Left ventricle myocardium inferior (tissue), 1 donor: Measurements from ENCODE around the gene GOLGA6C. TPM values are rescaled to one million over a fixed set of nuclear protein-coding genes. Genes with fewer than 3 reads are reported as not detected.
"Not testable (repeated sequence)": the region's sequence is repeated elsewhere in the genome, so short reads cannot be mapped to it uniquely, and the experiment has no call there.

Experiments
- DNase-seq: peaks from one replicate; pipeline ENCODE4 v3.0.0-alpha.2; 2020
- H3K27ac ChIP-seq: fragments of 200-600 bp; replicated peaks from 2 replicates; pipeline ENCODE4 v1.8.0; 2021
- H3K27me3 ChIP-seq: fragments of 200-600 bp; 2 replicates; pipeline ENCODE4 v1.8.0; 2021; ENCODE audit warnings: low read depth
- H3K36me3 ChIP-seq: fragments of 200-600 bp; 2 replicates; pipeline ENCODE4 v1.8.0; 2021
- H3K4me1 ChIP-seq: fragments of 200-600 bp; 2 replicates; pipeline ENCODE4 v1.8.0; 2021
- H3K4me3 ChIP-seq: fragments of 200-600 bp; 2 replicates; pipeline ENCODE4 v1.8.0; 2021; ENCODE audit warnings: mild to moderate bottlenecking, moderate library complexity
- H3K9me3 ChIP-seq: fragments of 200-600 bp; replicated peaks from 2 replicates; pipeline ENCODE4 v1.8.0; 2021
- intact Hi-C: fragments of 100-400 bp; cut with micrococcal nuclease; formaldehyde crosslinking; loops from one replicate; pipeline ENCODE4 v1.11.0; 2022
- total RNA-seq: library from RNA; stranded (reverse); fragmentation: NEBNext Ultra II Directional; extraction: Animal tissue kit (Norgen Biotek cat#: 25700); gene quantifications from one replicate; pipeline ENCODE4 v1.2.1, GENCODE V29; 2021
- TF ChIP-seq, protein P1 (sequence below): fragments of 200-600 bp; IDR thresholded peaks from 2 replicates; pipeline ENCODE4 v1.8.0; 2021; ENCODE audit warnings: antibody characterized with exemption, mild to moderate bottlenecking, borderline replicate concordance
- donor health status: DM: no; HTN: yes; CAD: no; lungs with severe emphysema.

Gene GOLGA6C
- total RNA-seq, 1 donor from 2014 or later: not detected

DNA sequence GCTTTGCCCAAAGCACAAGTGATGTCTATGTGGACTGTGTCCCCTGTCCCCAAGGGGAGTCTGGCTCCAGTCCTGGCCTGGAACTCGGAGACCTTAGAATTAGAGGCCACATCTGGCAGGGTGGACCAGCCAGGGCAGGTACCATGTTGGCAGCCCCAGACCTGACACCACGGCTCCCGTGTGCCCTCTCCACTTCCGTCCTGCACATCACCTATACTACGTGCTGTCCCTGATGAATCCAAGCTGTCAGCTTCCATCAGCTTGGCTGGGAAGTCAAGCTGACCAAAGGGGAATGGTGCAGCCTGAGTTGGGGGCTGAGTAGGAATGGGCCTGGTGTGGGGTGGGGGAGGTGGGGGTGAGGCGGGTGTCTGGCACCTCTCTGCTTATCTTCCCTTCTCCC, 41.1 kb upstream of the GOLGA6C start:
- no peak overlapping the region for H3K4me3 ChIP-seq
- TF ChIP-seq, protein P1, sequence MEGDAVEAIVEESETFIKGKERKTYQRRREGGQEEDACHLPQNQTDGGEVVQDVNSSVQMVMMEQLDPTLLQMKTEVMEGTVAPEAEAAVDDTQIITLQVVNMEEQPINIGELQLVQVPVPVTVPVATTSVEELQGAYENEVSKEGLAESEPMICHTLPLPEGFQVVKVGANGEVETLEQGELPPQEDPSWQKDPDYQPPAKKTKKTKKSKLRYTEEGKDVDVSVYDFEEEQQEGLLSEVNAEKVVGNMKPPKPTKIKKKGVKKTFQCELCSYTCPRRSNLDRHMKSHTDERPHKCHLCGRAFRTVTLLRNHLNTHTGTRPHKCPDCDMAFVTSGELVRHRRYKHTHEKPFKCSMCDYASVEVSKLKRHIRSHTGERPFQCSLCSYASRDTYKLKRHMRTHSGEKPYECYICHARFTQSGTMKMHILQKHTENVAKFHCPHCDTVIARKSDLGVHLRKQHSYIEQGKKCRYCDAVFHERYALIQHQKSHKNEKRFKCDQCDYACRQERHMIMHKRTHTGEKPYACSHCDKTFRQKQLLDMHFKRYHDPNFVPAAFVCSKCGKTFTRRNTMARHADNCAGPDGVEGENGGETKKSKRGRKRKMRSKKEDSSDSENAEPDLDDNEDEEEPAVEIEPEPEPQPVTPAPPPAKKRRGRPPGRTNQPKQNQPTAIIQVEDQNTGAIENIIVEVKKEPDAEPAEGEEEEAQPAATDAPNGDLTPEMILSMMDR: no peak
- no peak for DNase-seq
- no peaks in the 10 kb centered on the region for H3K27me3 ChIP-seq
- no peaks in the 10 kb centered on the region for H3K9me3 ChIP-seq
- H3K27ac ChIP-seq: no peak overlapping the region
- H3K36me3 ChIP-seq: peaks cover 20% of the 10 kb centered on the region
- H3K4me1 ChIP-seq: peaks cover 21% of the 10 kb centered on the region
- intact Hi-C loops: no loop called here

DNA sequence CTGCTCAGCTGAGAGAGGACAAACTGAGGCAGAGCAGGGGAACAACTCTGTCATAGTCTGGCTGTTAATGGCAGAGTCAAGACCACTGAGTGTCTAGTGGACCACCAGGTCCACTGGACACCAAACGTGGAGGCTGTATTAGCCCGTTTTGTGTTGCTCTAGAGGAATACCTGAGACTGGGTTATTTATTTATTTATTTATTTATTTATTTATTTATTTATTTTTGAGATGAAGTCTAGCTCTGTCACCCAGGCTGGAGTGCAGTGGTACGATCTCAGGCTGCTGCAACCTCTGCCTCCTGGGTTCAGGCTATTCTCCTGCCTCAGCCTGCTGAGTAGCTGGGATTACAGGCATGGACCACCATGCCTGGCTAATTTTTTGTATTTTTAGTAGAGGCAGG, 40.6 kb upstream of the GOLGA6C start:
- H3K27me3 ChIP-seq, H3K9me3 ChIP-seq, H3K27ac ChIP-seq, DNase-seq, H3K4me3 ChIP-seq, intact Hi-C loops: not testable (repeated sequence)
- Histone ChIP-seq H3K36me3 (peaks cover 14% of the 10 kb centered on the region), H3K4me1 (peaks cover 15% of the 10 kb centered on the region)

DNA sequence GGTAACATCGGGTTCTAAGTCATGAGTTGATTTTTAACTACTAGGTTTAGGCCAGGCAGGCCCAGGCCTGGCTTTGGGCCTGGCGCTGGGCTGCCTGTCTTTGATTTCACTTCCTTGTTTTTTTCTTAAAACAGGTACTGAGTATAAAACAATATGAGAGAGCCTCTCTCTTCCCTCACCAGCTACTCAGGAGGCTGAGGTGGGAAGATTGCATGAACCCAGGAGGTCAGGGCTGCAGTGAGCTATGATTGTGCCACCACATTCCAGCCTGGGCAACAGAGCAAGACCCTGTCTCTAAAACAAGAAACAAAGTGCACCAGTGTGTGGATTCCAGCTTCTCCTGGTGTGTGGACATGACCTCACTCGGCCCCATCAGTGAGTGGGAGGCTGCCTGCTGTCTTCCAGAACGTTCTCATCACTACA, 38.6 kb upstream of the GOLGA6C start:
- H3K27ac ChIP-seq, H3K27me3 ChIP-seq, intact Hi-C loops, H3K36me3 ChIP-seq, H3K4me3 ChIP-seq, H3K9me3 ChIP-seq, DNase-seq, H3K4me1 ChIP-seq: not testable (repeated sequence)

DNA sequence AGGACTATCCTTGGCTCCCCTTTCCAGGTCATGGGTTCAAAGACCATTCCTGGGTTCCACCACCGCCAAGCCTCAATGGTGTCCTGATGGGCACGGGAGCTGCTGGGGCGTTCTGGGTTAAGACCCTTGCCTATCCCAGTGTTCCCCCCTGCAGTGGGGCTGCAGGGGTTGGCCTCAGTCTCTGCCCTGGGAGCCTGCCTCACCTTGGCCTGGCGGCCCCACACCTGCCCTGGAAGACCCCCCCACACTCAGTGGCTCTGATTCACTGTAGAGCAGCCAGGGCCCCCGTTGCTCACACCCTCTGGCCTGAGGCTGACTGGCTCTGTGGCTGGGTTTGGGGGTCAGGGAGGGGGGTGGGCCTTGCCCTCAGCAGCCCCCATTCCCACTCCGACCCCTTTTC, 34.4 kb upstream of the GOLGA6C start:
- H3K27me3 ChIP-seq: no peaks in the 10 kb centered on the region
- DNase-seq: no peak
- no peak overlapping the region for H3K27ac ChIP-seq
- H3K4me1 ChIP-seq: peaks cover 5% of the 10 kb centered on the region
- H3K9me3 ChIP-seq: no peaks in the 10 kb centered on the region
- no peaks in the 10 kb centered on the region for H3K36me3 ChIP-seq
- no peak overlapping the region for H3K4me3 ChIP-seq
- intact Hi-C loops: no loop called here
- TF ChIP-seq, protein P1: no peak

DNA sequence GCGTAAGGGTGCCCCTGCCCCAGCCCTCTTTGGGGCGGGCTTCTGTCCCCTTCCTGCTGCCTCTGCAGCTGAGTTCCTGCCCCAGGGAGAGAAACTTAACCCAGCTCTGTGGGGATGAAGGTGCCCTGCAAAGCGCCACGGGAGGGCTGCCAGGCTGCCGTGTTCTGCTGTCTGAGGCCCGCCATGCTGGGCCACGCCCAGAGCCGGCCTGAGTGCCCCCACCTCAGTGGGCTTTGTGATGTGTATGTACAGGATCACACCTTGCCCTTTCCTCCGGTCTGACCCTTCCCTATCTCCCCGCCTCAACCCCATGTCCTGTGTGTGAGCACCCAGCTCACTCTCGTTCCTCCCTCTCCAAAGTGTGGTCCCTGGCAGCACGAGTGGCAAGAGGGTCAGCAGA, 33.9 kb upstream of the GOLGA6C start:
- intact Hi-C loops: no loop called here
- no peak for DNase-seq
- TF ChIP-seq, protein P1: no peak
- Histone ChIP-seq H3K9me3 (no peaks in the 10 kb centered on the region), H3K27ac (no peak overlapping the region), H3K4me3 (no peak overlapping the region), H3K36me3 (no peaks in the 10 kb centered on the region), H3K4me1 (peaks cover 5% of the 10 kb centered on the region), H3K27me3 (no peaks in the 10 kb centered on the region)

DNA sequence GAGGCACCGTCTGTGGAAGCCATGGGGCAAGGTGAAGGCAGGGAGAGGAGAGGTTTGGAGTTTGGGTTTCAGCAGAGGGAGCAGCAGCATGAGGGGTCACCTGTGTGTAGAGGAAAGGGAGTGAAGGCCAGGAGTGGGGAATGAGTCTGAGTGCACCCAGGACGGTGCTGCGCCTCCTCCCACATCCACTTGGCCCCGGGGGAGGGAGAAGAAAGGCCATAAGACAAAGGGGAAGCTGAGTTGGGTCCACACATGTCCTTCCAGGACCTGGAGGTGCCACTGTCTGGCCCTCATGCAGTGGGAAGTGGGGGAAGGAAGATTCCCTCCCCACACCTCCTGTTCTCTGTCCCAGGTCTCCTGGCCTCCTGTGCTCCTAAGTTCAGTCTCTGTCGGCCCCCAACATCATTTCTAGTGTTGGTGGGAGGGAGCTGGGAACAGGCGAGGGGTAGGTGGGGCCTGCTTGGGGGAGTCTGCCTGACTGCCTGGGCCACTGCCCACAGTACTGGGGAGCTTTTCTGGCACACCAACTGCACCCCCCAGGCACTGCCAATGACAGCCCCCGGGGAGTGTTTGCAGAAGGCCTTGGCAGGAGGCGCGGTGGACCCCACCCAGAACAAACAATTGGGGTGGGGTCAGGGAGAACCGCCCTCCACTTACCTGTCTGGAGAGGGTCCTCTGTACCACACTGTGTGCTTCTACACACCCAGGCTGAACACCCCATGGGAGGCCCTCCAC, 32.9 kb upstream of the GOLGA6C start:
- H3K9me3 ChIP-seq, H3K27ac ChIP-seq, DNase-seq, H3K27me3 ChIP-seq, H3K36me3 ChIP-seq, H3K4me3 ChIP-seq, intact Hi-C loops, H3K4me1 ChIP-seq: not testable (repeated sequence)

DNA sequence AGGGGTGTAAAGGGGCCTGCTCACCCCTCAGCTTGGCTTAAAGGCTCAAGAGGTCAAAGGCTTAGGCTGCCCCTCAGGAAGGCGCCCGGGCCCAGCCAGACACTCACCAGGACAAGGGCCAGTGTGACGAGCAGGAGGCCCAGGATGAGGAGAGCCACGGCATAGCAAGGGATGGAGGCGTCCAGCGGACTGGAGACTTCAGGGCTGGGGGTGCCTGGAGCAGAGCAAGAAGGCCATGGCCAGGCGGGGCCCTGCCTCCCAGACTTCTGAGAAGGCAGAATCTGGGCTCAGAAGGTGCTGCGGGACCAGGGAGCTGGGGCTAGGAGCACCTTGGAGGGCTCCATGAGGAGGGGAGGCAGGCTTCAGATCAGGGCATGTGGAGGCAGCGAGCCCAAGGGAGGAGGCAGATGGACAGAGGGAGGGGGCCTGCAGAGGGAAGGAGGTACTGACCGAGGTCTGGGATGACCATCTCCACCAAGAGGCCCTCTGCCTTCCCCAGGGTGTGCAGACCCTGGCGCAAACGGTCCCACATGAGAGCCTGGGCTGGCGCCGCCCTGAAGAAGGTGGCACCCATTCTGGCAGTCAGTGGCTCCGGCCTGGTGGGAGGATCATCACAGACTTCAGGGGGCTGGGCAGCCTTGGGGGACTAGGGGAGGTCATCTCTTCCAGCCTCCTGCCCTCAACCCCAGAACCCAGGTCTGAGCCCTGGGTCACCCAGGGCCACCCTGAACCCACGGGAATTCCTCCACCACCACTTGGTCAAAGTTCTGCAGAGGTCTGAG, 32.0 kb upstream of the GOLGA6C start:
- Histone ChIP-seq H3K36me3 (no peaks in the 10 kb centered on the region), H3K27me3 (no peaks in the 10 kb centered on the region), H3K4me3 (no peak overlapping the region), H3K4me1 (peaks cover 15% of the 10 kb centered on the region), H3K27ac (no peak overlapping the region), H3K9me3 (no peaks in the 10 kb centered on the region)
- peak; percentile 12 for DNase-seq
- intact Hi-C loops: no loop called here
- TF ChIP-seq, protein P1: no peak

DNA sequence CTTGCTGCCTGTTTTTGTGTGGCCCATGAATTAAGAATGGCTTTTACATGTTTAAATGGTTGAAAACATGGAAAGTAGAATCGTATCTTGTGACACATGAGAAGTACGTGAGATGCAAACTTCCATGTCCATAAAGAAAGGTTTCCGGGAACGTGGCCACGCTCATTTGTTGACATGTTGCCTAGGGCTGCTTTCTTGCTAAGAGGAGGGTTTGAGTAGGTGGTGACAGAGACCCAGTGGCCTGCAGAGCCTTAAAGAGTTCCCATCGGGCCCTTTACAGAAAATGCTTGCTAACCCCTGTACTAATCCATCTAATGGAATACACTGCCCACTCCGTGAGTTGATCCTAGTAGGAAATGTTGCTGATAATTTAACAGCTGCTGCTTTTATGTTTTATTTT, 31.0 kb upstream of the GOLGA6C start:
- DNase-seq: peak; percentile 13
- H3K4me1 ChIP-seq: peaks cover 15% of the 10 kb centered on the region
- intact Hi-C loops, H3K4me3 ChIP-seq, H3K27me3 ChIP-seq, H3K27ac ChIP-seq, H3K36me3 ChIP-seq, H3K9me3 ChIP-seq: not testable (repeated sequence)
